GM21381 (cell line): Measurements from ENCODE around the gene CPE.
"Not testable (repeated sequence)": the region's sequence is repeated elsewhere in the genome, so short reads cannot be mapped to it uniquely, and the experiment has no call there.

Source experiments
- ATAC-seq: cut with Tn5 transposase; IDR thresholded peaks from one replicate; pipeline ENCODE4 v1.9.1; 2021; ENCODE audit warnings: mild to moderate bottlenecking, moderate library complexity; ENCODE audit not compliant: unreplicated experiment

The CPE gene

DNA sequence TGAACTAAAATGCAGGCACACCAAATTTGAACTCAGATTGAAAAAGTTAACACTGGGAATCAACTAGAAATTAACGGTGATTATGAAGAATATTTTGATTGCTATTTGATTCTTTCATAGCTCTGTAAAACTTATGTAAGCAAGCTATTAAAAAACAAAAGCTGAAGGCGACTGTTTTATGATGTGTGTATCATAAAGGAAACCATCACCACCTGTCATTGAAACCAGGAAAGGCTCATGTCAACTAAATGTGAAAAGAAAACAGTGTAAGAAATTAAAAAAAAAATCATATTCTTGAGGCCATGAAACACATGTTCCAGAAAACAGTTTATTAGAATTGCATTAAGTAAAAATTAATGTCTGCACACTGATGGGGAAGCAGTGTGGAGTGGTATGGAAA, 24.2 kb downstream of the CPE start:
- no peak for ATAC-seq

DNA sequence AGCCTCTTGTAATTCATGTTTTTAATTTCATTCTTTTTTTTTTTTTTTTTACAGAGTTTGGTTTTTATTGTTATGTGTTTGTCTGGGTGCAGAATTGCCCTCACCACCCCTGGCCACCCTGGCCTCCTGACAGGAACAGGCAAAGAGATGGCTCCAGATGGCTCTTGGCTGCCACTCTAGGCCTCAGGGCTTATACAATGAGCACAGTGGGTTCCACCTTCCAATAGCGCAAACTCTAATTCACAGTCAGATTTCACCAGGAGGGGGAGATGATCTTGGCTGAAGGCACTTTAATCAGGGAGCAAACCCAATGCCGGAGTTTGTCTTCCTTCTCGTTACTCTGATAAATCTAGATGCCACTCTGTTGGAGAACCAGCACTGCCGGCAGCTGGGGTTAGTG, 24.8 kb downstream of the CPE start:
- ATAC-seq: no peak

DNA sequence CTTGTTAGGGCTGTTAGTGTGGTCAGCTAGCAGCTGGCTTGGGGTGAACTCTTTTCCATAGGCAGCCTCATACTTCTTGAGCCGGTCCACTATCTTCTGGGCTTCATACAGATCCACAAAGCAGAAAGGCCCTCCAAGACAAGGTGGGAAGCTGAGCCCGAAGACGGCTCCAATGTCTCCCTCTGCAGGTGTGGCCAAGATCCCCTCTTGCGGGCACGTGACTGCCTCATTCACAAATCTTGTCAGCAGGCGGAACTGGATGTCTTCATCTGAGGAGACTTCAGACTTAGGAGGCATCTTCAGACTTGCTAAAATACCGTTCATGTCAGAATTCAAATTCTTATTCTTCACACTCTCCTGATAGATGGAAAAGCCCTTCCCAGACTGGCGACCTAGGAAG, 25.3 kb downstream of the CPE start:
- no peak for ATAC-seq

DNA sequence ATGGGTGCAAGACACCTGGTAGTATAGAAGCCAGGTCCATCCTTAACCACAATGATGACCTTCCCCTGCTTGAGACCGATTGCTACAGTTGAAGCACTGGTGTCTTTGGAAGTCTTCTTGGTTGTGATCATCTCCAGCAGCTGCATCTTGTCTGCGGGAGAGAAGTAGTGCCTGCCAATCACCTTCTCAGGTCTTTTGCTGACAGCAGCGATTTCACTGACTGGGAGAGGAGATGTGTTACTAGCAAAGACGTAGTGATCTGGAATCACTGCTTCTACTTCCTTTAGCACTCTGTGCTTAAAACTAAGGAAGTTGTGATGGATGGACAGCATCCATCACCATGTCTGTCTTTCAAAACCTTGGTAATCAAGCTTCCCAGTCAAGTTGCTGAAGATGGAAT, 25.9 kb downstream of the CPE start:
- ATAC-seq: no peak

DNA sequence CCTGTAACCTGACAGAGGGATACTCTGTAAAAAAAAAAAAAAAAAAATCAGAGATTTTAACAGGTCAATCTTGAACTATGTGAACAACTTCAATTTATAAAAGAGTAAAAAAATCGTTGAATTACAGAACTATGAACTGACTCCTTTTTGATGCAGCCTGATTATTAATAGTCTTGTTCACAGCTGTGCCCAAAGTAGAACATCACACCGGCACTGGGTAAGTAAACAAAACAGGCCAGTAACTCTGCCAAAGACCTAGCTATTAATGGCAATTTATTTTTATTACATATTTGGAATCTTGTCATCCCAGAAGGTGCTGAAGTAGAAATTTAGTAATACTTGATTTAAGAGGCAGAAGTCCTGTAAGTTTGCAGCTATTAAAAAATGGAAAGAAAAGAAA, 31.4 kb downstream of the CPE start:
- ATAC-seq: no peak

DNA sequence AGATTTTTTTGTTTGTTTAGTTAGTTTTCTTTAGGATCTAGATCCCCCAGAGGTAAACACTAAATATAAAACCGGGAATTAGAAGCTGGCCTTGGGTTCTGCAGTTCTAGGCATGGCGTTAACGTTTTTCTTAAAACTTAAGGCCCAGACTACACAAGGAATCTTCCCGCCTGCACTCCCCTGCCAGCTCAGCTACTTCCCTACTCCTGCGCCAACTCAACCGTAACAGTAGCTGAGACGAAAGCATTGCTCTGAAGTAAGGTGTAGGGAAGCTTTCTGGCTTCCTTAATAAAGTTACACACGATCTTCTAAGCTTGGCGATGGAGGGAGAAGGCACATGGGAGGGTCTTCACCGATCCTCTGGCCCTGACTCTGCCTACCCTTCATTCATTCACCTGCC, 37.1 kb downstream of the CPE start:
- no peak for ATAC-seq

DNA sequence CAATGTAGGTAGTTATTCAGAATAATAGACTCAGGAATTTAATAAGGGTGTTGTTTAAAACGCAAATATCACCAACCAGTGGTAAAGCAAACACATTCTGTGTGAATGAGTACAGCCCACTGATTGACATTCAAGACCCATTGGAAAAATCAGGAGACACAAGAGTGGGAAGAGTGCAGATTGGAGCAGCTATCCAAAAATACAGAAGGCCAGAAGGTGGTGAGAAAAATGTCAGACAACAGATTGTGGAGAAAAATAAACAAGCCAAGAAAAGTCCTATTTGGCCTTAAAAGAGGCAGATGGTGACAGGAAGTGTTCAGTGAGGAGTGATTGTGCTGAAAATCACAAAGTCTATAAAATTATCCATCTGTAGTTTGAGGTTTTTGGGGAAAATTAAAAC, 39.3 kb downstream of the CPE start:
- no peak for ATAC-seq

DNA sequence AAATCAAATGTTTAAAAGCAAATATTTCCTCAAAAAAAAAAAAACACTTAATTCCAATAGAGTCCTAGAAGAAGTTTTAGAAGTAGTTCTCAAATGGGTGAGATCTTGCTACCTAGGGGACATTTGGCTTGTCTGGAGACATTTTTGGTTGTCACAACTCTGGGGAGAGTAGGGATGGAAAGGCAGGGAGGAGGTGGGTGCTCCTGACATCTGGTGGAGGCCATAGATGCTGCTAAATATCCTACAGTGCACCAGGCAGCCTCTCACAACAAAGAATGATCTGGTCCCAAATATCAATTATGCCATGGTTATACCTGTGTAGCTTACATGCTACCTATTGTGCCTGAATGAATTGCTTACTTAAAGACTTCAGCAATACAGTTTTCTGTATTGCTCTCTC, 46.8 kb downstream of the CPE start:
- no peak for ATAC-seq

DNA sequence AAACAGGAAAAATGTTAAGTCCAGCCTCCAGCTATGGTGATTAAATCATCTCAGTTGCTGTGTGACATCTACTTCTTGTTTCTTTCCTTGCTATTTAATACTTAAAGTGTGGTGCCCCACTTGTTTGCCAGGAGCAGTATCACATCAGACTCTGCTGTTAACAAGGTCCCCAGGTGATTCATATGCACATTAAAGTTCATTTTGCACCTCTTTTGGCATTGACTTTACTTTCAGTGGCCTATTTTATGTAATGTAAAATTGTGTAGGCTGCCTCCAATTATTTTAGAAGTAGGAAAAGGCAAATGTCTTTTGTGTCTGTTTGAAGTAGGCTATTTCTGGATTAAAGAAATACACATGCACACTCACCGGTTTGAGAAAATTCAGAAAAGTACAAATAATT, 47.5 kb downstream of the CPE start:
- ATAC-seq: no peak

DNA sequence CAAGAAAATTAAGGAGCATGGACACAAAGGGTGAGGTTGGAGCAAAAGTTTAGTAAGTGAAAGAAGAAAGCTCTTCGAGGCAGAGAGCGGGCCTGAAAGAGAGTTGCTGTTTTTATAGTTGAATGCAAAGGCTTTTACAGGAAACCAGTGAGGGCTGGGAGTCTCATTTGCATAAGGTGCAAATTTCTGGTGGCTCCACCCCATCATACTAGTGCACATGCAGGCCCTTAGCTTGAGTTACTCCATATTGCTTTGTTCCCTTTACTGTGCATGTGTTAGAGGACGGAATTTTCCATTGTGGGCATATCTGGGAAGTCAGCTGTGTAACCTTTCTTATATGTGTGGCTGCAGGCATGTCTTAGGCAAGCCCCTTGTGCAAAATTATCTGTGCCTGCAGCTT, 48.0 kb downstream of the CPE start:
- ATAC-seq: no peak

DNA sequence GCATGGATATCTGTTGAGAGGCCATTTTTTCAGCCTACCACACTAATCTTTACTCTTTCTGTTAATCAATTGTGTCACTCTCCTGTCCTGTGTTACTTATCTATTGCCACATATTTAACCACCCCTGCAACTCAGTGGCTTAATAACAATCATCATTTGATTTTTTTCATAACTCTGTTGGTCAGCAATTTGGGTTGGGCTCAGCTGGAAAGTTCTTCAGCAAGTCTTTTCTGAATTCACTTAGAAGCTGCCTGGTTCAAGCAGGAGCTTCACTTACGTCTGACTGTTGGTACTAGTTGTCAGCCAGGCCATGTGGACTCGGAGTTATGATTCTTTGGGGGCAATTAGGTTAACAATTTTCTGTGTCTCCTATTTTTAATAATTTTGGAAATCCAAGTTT, 50.1 kb downstream of the CPE start:
- no peak for ATAC-seq

DNA sequence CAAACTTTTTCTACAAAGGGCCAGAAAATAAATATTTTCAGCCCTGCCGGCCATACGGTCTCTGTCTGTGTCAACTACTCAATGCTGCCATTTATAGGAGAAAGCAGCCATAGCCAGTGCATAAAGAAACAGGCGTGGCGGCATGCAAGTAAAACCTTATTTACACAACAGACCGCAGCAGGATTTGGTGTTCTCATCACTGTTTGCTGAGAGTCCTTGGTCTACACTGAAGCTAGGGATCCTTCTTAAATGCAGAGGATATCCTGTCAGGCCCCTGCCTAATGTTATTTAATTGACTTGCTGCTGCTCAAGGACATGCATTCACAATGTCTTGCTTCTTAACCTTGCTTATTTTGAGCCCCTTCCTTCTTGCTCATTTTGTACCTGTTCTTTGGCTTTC, 54.7 kb downstream of the CPE start:
- ATAC-seq: no peak

DNA sequence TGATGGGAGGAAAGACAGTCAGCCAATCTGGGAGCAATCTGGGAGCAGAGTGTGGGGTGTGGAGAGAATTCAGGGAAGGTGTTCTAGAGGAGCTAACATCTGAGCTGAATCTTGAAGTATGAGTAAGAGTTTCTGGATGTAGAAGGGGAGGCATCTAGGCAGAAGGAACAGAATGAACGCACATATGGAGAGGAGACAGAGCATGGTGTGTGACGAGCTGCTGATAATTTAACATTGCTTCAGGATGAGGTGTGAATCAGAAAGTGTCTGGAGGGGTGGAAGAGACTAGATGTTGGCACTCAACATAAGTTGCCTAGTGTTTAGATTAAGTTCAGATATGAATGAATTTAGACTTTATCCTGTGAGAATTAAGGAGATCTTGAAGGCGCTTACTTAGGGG, 58.9 kb downstream of the CPE start:
- ATAC-seq: no peak

DNA sequence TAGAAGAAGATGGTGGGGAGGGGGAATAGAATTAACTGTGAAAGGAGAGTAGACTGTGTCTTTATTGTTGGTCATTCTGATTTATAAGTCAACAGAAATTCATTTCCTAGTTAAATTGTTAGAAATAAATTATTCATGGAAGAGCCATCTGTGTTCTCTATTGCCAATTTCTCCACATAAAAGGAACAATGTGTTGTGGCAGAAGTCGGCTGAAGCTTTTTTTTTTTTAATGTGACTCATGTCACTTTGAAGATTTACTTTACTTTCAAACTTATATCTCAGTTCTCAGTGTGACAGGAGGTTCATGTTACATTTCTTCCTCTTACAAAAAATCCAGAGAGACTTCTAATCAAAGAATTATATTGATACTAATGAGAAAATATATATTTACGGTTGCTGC, 60.5 kb downstream of the CPE start:
- ATAC-seq: no peak

DNA sequence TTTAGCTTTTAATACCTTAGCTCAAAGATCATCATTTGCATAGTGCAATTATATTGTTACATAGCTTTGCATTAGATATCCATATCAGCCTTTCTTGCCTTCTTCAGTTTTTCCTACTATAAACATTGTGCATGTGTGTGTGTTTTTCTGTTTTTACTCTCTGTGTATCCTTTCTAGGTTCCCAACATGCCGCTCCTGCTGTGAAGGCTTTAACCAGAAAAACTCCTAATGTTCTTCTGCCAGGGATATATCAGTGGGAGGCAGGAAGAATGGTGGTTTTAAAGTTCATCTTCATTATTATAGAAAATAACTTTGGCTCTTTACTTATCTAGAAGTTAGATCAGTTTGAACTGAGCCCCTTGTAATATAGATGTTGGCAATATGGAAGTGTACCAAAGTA, 61.2 kb downstream of the CPE start:
- no peak for ATAC-seq

DNA sequence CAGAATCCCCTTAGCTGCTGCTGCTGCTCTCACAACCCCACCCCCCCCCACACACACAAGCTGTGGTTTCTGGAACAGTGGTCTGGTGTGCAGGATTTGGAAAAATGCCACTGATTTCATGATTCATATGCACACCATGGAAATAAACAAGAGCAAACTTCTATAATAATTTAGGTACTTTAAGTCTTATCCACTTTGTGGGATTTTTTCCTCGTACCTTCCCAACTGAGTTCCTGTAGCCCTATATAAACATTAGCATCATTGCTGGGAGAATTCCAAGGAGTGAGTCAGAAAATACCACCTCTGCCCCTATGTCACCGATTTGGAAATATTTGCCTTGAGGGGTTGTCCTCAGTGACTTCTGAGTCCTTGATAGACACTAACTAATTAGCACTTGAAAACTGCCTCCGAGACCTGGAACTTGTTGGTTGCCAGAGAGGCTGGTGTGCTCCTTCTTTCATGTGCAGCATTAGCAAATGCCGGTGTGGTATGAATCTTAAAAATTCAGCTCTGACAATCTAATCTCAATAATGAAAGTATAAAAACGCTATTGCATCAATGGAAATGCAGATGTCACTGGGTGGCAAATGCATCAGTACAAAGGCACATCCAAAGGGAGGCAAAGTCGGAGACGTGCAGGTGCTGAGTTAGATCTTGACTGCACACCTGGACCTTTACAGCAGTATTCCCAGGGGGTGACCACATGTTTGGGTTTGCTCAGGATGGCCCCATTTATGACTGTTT, 61.8 kb downstream of the CPE start:
- ATAC-seq: no peak

DNA sequence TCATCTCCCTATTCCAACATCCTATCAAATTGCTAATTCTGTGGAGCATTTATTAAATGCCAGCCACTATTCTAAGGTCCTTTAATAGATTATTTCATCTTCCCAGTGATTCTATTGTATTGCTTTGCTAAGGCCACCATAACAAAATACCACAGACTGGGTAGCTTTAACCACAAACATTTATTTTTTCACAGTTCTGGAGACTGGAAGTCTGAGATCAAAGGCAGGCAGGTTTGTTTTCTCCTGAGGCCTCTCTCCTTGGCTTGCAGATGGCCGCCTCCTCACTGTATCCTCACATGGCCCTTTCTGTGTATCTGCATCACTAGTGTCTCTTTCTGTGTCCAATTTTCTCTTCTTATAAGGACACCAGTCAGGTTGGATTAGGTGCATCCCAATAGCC, 64.5 kb downstream of the CPE start:
- no peak for ATAC-seq

DNA sequence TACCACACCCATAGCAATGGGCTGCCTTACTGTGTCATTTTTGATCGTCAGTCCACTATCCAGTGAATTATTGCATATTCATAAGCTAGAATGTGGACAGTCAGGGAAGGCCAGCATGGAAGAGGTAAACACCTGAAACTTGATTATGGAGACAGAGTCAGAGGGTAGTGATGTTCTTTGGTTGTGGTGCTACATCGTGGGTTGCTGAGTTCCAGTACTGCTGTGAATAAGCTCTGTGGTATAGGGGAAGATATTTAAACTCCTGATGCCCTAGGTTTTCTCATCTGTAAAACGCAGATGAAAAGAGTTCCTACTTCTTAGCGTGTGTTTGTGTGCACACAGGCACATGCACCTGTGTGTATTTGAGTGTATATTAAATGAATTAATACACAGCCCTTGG, 69.9 kb downstream of the CPE start:
- no peak for ATAC-seq

DNA sequence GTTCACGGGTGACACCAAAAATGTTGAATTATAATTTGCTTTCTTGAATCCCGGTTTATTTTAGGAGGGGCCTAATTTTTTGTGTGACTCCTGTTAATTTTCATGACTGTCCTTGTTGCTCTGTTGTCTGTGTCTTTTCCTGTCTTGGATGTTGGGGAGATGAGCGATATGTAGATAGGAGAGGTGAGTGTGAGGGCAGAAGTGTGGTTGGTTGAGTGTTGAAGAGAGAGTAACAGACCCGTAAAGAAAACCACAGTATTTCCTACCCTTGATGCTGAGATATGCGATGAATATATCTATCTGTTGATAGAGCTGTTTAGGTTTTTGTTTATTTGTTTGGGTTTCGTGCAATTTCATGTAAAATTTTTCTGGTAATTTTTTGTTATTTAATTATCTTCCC, 70.5 kb downstream of the CPE start:
- ATAC-seq: no peak

DNA sequence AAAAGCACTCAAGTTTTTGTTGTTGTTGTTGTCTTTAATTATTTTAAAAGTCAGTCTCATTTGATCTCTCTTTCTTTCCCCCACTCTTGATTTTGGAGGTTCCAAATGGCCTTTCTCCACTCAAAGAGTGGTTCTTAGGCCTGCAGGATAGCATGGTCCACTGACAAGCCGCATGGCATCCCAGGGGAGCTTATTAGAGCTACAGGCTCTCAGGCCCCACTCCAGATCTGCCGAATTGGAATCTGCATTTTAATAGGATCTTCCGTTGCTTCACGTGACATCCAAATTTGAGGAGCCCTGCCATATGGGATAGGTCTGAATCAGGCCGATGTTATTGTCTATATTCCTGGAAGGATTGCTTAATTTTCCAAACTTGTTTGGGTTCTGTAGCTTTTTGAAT, 72.1 kb downstream of the CPE start:
- no peak for ATAC-seq

DNA sequence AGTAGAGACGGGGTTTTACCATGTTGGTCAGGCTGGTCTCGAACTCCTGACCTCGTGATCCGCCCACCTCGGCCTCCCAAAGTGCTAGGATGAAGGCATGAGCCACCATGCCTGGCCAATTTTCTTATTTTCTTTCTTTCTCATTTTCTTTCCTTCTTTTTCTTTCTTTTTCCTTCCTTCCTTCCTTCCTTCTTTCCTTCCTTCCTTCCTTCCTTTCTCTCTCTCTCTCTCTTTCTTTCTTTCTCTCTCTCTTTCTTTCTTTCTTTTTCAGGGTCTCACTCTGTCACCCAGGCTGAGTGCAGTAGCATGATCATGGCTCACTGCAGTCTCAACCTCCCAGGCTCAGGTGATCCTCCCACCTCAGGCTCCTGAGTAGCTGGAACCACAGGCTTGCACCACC, 74.3 kb downstream of the CPE start:
- not testable (repeated sequence) for ATAC-seq

DNA sequence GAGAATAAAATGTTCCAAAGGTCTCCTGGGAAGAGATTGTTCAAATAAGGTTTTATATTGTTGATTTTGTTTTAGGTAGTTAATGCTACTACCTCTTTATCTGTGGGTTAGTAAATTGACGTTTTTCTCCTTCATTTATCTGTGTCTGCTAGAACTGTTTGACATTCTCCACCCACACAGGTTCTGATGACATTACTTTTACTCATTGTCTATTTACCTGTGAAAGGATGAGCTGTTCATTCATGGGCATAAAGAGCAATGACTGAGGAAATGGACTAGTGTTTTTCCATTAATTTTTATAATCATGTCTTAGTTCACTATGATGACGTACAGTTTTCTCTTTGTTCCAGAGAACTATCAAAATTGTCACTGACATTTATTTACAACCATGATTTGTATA, 75.6 kb downstream of the CPE start:
- no peak for ATAC-seq

DNA sequence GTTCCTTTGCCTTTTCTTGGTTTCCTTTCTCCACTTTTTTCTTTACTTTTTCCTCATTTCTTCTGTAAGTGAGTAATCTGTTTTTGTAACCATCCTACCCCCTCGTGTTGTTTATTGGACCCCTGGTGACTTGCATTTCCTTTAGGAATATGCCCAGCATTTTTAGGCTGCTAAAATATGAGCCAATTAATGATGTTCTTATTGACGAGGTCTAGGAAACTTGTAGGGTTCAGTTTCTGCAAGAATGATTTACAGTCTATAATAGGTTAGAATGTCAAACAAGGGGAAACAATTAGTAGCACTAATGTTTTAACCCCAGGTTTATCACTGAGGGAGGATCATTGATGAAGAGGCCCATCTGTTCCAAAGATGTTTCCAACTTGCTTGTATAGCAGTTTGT, 79.0 kb downstream of the CPE start:
- no peak for ATAC-seq

DNA sequence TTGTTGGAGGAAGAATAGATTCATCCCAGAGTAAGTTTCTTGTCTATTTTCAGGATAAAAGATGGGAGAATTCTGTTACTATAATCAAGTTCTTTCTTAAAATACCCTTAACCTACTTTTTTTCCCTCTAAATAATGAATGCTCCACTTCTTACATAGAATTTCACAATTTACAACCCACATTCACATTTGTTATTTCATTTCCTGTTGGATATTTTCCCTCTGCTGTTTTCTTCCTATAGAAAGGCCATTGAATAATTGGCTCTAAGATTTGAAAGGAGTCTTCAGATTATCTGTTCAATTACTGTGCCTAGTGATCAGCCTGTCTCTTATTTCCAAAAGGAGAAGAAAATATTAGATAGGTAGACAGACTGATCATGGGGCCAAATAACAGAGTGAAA, 79.7 kb downstream of the CPE start:
- ATAC-seq: no peak
